SK-N-MC (cell line): ENCODE results near the gene LYRM4.

Experiments
- DNase-seq: peaks from one replicate; pipeline ENCODE4 v3.0.0-alpha.2; 2011; ENCODE audit warnings: low read depth, low spot score
- H3K27ac ChIP-seq: fragments of 200-600 bp; sonication (generic); 2 replicates; pipeline ENCODE4 v1.5.1; 2016; ENCODE audit warnings: mixed run types
- H3K36me3 ChIP-seq: fragments of 200-600 bp; sonication (generic); 2 replicates; pipeline ENCODE4 v1.6.1; 2017; ENCODE audit warnings: antibody characterized with exemption, low read length, mixed read lengths; ENCODE audit not compliant: insufficient read depth
- H3K4me3 ChIP-seq: fragments of 200-600 bp; sonication (generic); 2 replicates; pipeline ENCODE4 v1.5.1; 2016
- H3K9ac ChIP-seq: fragments of 200-600 bp; sonication (generic); 2 replicates; pipeline ENCODE4 v1.8.0; 2017; ENCODE audit warnings: mixed run types, mixed read lengths; ENCODE audit not compliant: insufficient read length
- H3K9me3 ChIP-seq: fragments of 200-600 bp; sonication (generic); 2 replicates; pipeline ENCODE4 v1.6.1; 2017; ENCODE audit warnings: low read depth, mild to moderate bottlenecking, antibody characterized with exemption, low read length, moderate library complexity, mixed read lengths
- EZH2 ChIP-seq: fragments of 200-600 bp; sonication (generic); IDR thresholded peaks from one replicate; pipeline ENCODE4 v1.6.1; 2017; ENCODE audit warnings: antibody characterized with exemption
- FOXP2 ChIP-seq: optimal IDR thresholded peaks from 2 replicates; pipeline ENCODE3; 2011; ENCODE audit warnings: mild to moderate bottlenecking, moderate library complexity; ENCODE audit not compliant: insufficient read depth; ENCODE audit errors: extremely low read length, control extremely low read depth
- POLR2AphosphoS5 ChIP-seq: IDR thresholded peaks from 2 replicates; pipeline ENCODE4 v1.6.1; 2012; ENCODE audit warnings: mild to moderate bottlenecking, low read depth, low read length, borderline replicate concordance

LYRM4 gene

GRCh38 chr6:5107341-5107740 lies 153.4 kb downstream of the LYRM4 start:
- Histone ChIP-seq H3K36me3 (no peaks in the 10 kb centered on the region), H3K27ac (no peak overlapping the region), H3K9me3 (no peaks in the 10 kb centered on the region), H3K9ac (no peak overlapping the region), H3K4me3 (no peak overlapping the region)
- DNase-seq: no peak
- TF ChIP-seq FOXP2: no peak
- TF ChIP-seq POLR2AphosphoS5: no peak
- no peak for TF ChIP-seq EZH2

GRCh38 chr6:5105146-5105545 lies 155.6 kb downstream of the LYRM4 start:
- Histone ChIP-seq H3K9me3 (no peaks in the 10 kb centered on the region), H3K36me3 (no peaks in the 10 kb centered on the region), H3K4me3 (no peak overlapping the region), H3K27ac (no peak overlapping the region), H3K9ac (no peak overlapping the region)
- no peak for DNase-seq
- TF ChIP-seq FOXP2: no peak
- TF ChIP-seq POLR2AphosphoS5: no peak
- TF ChIP-seq EZH2: no peak

GRCh38 chr6:5104667-5105066 lies 156.1 kb downstream of the LYRM4 start:
- Histone ChIP-seq H3K27ac (no peak overlapping the region), H3K9ac (no peak overlapping the region), H3K4me3 (no peak overlapping the region), H3K9me3 (no peaks in the 10 kb centered on the region), H3K36me3 (no peaks in the 10 kb centered on the region)
- no peak for DNase-seq
- TF ChIP-seq EZH2 (no peak), POLR2AphosphoS5 (no peak), FOXP2 (no peak)

- TF ChIP-seq POLR2AphosphoS5 (no peak), EZH2 (no peak), FOXP2 (no peak)
- H3K36me3 ChIP-seq: no peaks in the 10 kb centered on the region
- H3K27ac ChIP-seq: no peak overlapping the region
- H3K9me3 ChIP-seq: no peaks in the 10 kb centered on the region
- no peak overlapping the region for H3K9ac ChIP-seq
- H3K4me3 ChIP-seq: no peak overlapping the region
- no peak for DNase-seq
These were observed 157.5 kb downstream of the LYRM4 start for GRCh38 chr6:5103250-5103649.

- H3K36me3 ChIP-seq: no peaks in the 10 kb centered on the region
- no peak overlapping the region for H3K27ac ChIP-seq
- TF ChIP-seq POLR2AphosphoS5 (no peak), FOXP2 (no peak), EZH2 (no peak)
- DNase-seq: no peak
- no peak overlapping the region for H3K4me3 ChIP-seq
- no peaks in the 10 kb centered on the region for H3K9me3 ChIP-seq
- no peak overlapping the region for H3K9ac ChIP-seq
These were observed 158.3 kb downstream of the LYRM4 start for GRCh38 chr6:5102267-5102970.

GRCh38 chr6:5100806-5101205 lies 159.9 kb downstream of the LYRM4 start:
- H3K36me3 ChIP-seq: no peaks in the 10 kb centered on the region
- DNase-seq: no peak
- H3K9ac ChIP-seq: no peak overlapping the region
- H3K9me3 ChIP-seq: no peaks in the 10 kb centered on the region
- no peak for TF ChIP-seq POLR2AphosphoS5
- no peak for TF ChIP-seq FOXP2
- no peak for TF ChIP-seq EZH2
- H3K27ac ChIP-seq: no peak overlapping the region
- no peak overlapping the region for H3K4me3 ChIP-seq

GRCh38 chr6:5099537-5099936 lies 161.2 kb downstream of the LYRM4 start:
- no peak for DNase-seq
- Histone ChIP-seq H3K9ac (no peak overlapping the region), H3K27ac (no peak overlapping the region), H3K9me3 (no peaks in the 10 kb centered on the region), H3K4me3 (no peak overlapping the region), H3K36me3 (no peaks in the 10 kb centered on the region)
- TF ChIP-seq FOXP2: no peak
- no peak for TF ChIP-seq POLR2AphosphoS5
- TF ChIP-seq EZH2: no peak

- DNase-seq: no peak
These were observed 162.1 kb downstream of the LYRM4 start for GRCh38 chr6:5098501-5099270.

More at GRCh38 chr6:5098501-5099270, 162.1 kb downstream of the LYRM4 start:
- Histone ChIP-seq H3K27ac (no peak overlapping the region), H3K9me3 (no peaks in the 10 kb centered on the region), H3K4me3 (no peak overlapping the region), H3K9ac (no peak overlapping the region), H3K36me3 (no peaks in the 10 kb centered on the region)
- no peak for TF ChIP-seq FOXP2
- TF ChIP-seq EZH2: no peak
- TF ChIP-seq POLR2AphosphoS5: no peak
